Heart left ventricle (tissue), 13 donors: ENCODE measurements around the gene MAST3.

Experiments
- CTCF ChIP-seq, 12 donors: fragments of 200-600 bp; sonication (generic) in 4 of 12; IDR thresholded peaks; one replicate each; pipeline versions ENCODE4 v1.5.0 to v1.8.0; 2018 to 2022; ENCODE audit warnings: antibody characterized with exemption in 12 of 12, mild to moderate bottlenecking in 5 of 12
- POLR2A ChIP-seq, 2 donors: fragments of 450-650 bp; IDR thresholded peaks; one replicate each; pipeline ENCODE4 v1.6.1; 2017; ENCODE audit warnings: antibody characterized with exemption in 2 of 2, mild to moderate bottlenecking in 2 of 2, moderate library complexity in 2 of 2
- donor health status: ischemic (EF 13 %, LVEDD 7.1; RV severe dilation, severe dysfunction).
- donor health status: DM: no; HTN: yes; CAD: no.
- donor health status: DM: no; HTN: no; CAD: no.
- donor health status: ischemic (EF 25% LVEDD 6.9; RV normal size, moderate dysfunction).
- donor health status: ischemic (EF 25% LVEDD 5.7; RV mildly dilated, moderate dysfunction).
- donor health status: ischemic (EF 35%, LVEDD 5.7; RV mildly dilated, moderate dysfunction).
- donor health status: nonischemic (EF 11% LVEDD 7.7; RV severe dilation, severe dysfunction).
- donor health status: DM: yes; HTN: yes; CAD: no.
- donor health status: PGD.
- donor health status: ischemic (EF 29% LVEDD 5.4; RV normal size, mild dysfunction).
- donor health status: nonischemic (EF 23%, LVEDD 6.1; RV moderate dilation, normal function).

GRCh38 chr19:18070181-18070580 lies 27.4 kb upstream of the MAST3 start:
- TF ChIP-seq CTCF (IDR thresholded peaks at IDR 0.05) (no peak), POLR2A (IDR thresholded peaks at IDR 0.05) (no peak)
